IMR-90 (cell line): ENCODE measurements around the gene CNST. TPM values are rescaled to one million over a fixed set of nuclear protein-coding genes. Genes with fewer than 3 reads are reported as not detected.

Source experiments
- ATAC-seq: fragments of 200-7000 bp; cut with Tn5 transposase; 2 replicates; pipeline ENCODE4 v1.9.1; 2020; ENCODE audit warnings: low read depth, mild to moderate bottlenecking, moderate library complexity
- BruUV-seq: library from RNA; stranded (reverse); fragments of 400-500 nt; replicated peaks from 2 replicates; lab custom pipeline; 2021; lab: Mats Ljungman, UMichigan
- CTCF ChIA-PET: fragments of 300-600 bp; formaldehyde crosslinking; extraction: SDS; loops from one replicate; lab custom pipeline; 2021; ENCODE audit warnings: antibody characterized with exemption; lab: Yijun Ruan, JAX
- POLR2A ChIA-PET: fragments of 300-600 bp; sonication (Branson Sonifier 250); formaldehyde crosslinking; loops from one replicate; lab custom pipeline; 2022; ENCODE audit warnings: antibody characterized with exemption; ENCODE audit not compliant: unreplicated experiment; lab: Charles Lee
- DNase-seq: peaks from one replicate; pipeline ENCODE4 v3.0.0; 2013
- H2AFZ ChIP-seq: replicated peaks from 2 replicates; pipeline ENCODE3; 2013; ENCODE audit warnings: low read length, mild to moderate bottlenecking; ENCODE audit not compliant: poor library complexity
- H2AK5ac ChIP-seq: 2 replicates; pipeline ENCODE4 v1.6.1; 2013; ENCODE audit warnings: low read depth, low read length, inconsistent platforms
- H2AK9ac ChIP-seq: replicated peaks from 2 replicates; pipeline ENCODE3; 2013; ENCODE audit warnings: mild to moderate bottlenecking, low read depth, low read length, moderate library complexity; ENCODE audit not compliant: poor library complexity
- H2BK120ac ChIP-seq: 2 replicates; pipeline ENCODE4 v1.6.1; 2013; ENCODE audit warnings: low read depth, low read length, inconsistent platforms
- H2BK15ac ChIP-seq: 3 replicates; pipeline ENCODE4 v1.6.1; 2013; ENCODE audit warnings: low read depth, low read length, inconsistent platforms
- H2BK20ac ChIP-seq: 2 replicates; pipeline ENCODE4 v1.6.1; 2013; ENCODE audit warnings: low read depth, mild to moderate bottlenecking, inconsistent platforms, low read length, moderate library complexity
- H2BK5ac ChIP-seq: 2 replicates; pipeline ENCODE4 v1.6.1; 2013; ENCODE audit warnings: mild to moderate bottlenecking, low read depth, low read length, inconsistent platforms; ENCODE audit not compliant: poor library complexity, severe bottlenecking
- H3K14ac ChIP-seq: replicated peaks from 2 replicates; pipeline ENCODE4 v1.6.1; 2013; ENCODE audit warnings: low read depth, low read length, inconsistent platforms
- H3K18ac ChIP-seq: 2 replicates; pipeline ENCODE4 v1.6.1; 2013; ENCODE audit warnings: low read depth, low read length, control low read depth
- H3K23ac ChIP-seq: 2 replicates; pipeline ENCODE4 v1.6.1; 2013; ENCODE audit warnings: low read depth, low read length, inconsistent platforms
- H3K27ac ChIP-seq: 2 replicates; pipeline ENCODE4 v1.5.1; 2013; ENCODE audit warnings: mild to moderate bottlenecking, control low read depth, low read length; ENCODE audit not compliant: insufficient read depth
- H3K27me3 ChIP-seq: 2 replicates; pipeline ENCODE4 v1.6.1; 2013; ENCODE audit warnings: low read length; ENCODE audit not compliant: control insufficient read depth, insufficient read depth
- H3K36me3 ChIP-seq: 2 replicates; pipeline ENCODE4 v1.6.1; 2013; ENCODE audit warnings: low read length, mixed read lengths; ENCODE audit not compliant: control insufficient read depth, insufficient read depth
- H3K4ac ChIP-seq: 2 replicates; pipeline ENCODE4 v1.6.1; 2013; ENCODE audit warnings: low read depth, low read length, inconsistent platforms
- H3K4me1 ChIP-seq: 2 replicates; pipeline ENCODE4 v1.6.1; 2013; ENCODE audit warnings: low read length, mixed read lengths; ENCODE audit not compliant: control insufficient read depth, insufficient read depth
- H3K4me2 ChIP-seq: 2 replicates; pipeline ENCODE4 v1.6.1; 2013; ENCODE audit warnings: low read depth, mild to moderate bottlenecking, control low read depth, low read length, moderate library complexity
- H3K4me3 ChIP-seq: 2 replicates; pipeline ENCODE4 v1.5.1; 2013; ENCODE audit warnings: low read depth, mild to moderate bottlenecking, control low read depth, low read length, moderate library complexity; ENCODE audit not compliant: insufficient read depth
- H3K56ac ChIP-seq: 2 replicates; pipeline ENCODE4 v1.6.1; 2013; ENCODE audit warnings: low read length, inconsistent platforms; ENCODE audit not compliant: insufficient read depth; ENCODE audit errors: extremely low read depth
- H3K79me1 ChIP-seq, 2 experiments: 2 replicates each; pipeline ENCODE4 v1.6.1; 2013; ENCODE audit warnings: low read length in 2 of 2, inconsistent platforms in 1 of 2, low read depth in 1 of 2
- H3K9ac ChIP-seq: 2 replicates; pipeline ENCODE4 v1.6.1; 2013; ENCODE audit warnings: low read depth, low read length, control low read depth
- H3K9me1 ChIP-seq: 2 replicates; pipeline ENCODE4 v1.6.1; 2013; ENCODE audit warnings: low read length, inconsistent platforms; ENCODE audit not compliant: insufficient read depth
- H3K9me3 ChIP-seq: 2 replicates; pipeline ENCODE4 v1.6.1; 2013; ENCODE audit warnings: low read length; ENCODE audit not compliant: control insufficient read depth, insufficient read depth
- H4K20me1 ChIP-seq: 2 replicates; pipeline ENCODE4 v1.6.1; 2013; ENCODE audit warnings: low read length, inconsistent platforms; ENCODE audit not compliant: insufficient read depth
- H4K5ac ChIP-seq: 2 replicates; pipeline ENCODE4 v1.6.1; 2013; ENCODE audit warnings: mild to moderate bottlenecking, low read depth, low read length, control low read depth
- H4K8ac ChIP-seq, 2 experiments: 2 replicates each; pipeline ENCODE4 v1.6.1; 2013; ENCODE audit warnings: low read depth in 2 of 2, low read length in 2 of 2, control low read depth in 1 of 2, inconsistent platforms in 1 of 2
- H4K91ac ChIP-seq: 2 replicates; pipeline ENCODE4 v1.6.1; 2013; ENCODE audit warnings: low read depth, low read length, inconsistent platforms; ENCODE audit not compliant: insufficient read depth
- BHLHE40 ChIP-seq: fragments of 150-350 bp; IDR thresholded peaks from 2 replicates; pipeline ENCODE4 v1.6.1; 2016; ENCODE audit warnings: mild to moderate bottlenecking, low read depth, low read length
- CHD1 ChIP-seq: IDR thresholded peaks from 2 replicates; pipeline ENCODE4 v1.6.1; 2012; ENCODE audit warnings: low read depth, low read length, improper control_type of control experiment
- ELK1 ChIP-seq: fragments of 150-350 bp; IDR thresholded peaks from 2 replicates; pipeline ENCODE4 v1.6.1; 2016; ENCODE audit warnings: low read depth, mild to moderate bottlenecking, low read length, moderate library complexity, borderline replicate concordance
- MAFK ChIP-seq: IDR thresholded peaks from 2 replicates; pipeline ENCODE4 v1.6.1; 2012; ENCODE audit warnings: low read depth, low read length, improper control_type of control experiment
- MAZ ChIP-seq: IDR thresholded peaks from 2 replicates; pipeline ENCODE4 v1.6.1; 2012; ENCODE audit warnings: low read depth, mild to moderate bottlenecking, low read length, improper control_type of control experiment, moderate library complexity, borderline replicate concordance
- MXI1 ChIP-seq: IDR thresholded peaks from 2 replicates; pipeline ENCODE4 v1.6.1; 2012; ENCODE audit warnings: low read depth, mild to moderate bottlenecking, low read length, moderate library complexity, borderline replicate concordance
- POLR2A ChIP-seq: IDR thresholded peaks from 2 replicates; pipeline ENCODE4 v1.6.1; 2012; ENCODE audit warnings: mild to moderate bottlenecking, low read depth, low read length
- RAD21 ChIP-seq: IDR thresholded peaks from 2 replicates; pipeline ENCODE4 v1.6.1; 2012; ENCODE audit warnings: low read length, improper control_type of control experiment
- RFX5 ChIP-seq: IDR thresholded peaks from 2 replicates; pipeline ENCODE4 v1.8.0; 2012; ENCODE audit warnings: low read depth, mild to moderate bottlenecking, low read length, moderate library complexity
- WGBS, 2 experiments: methylation state at CpG; one replicate each; pipeline versions ENCODE4 v1.1.5 to v1.1.7; 2013; ENCODE audit warnings: missing lambda C conversion rate in 2 of 2; ENCODE audit not compliant: insufficient read length in 1 of 2; ENCODE audit errors: extremely low coverage in 2 of 2; 5-methylcytosine and 5-hydroxymethylcytosine counted together
- dilution Hi-C: fragments of 300-500 bp; cut with HindIII; formaldehyde crosslinking; loops from one replicate; pipeline ENCODE4 v1.14.3; 2018; ENCODE audit warnings: low sequenced_read_pairs; ENCODE audit not compliant: unreplicated experiment
- in situ Hi-C: fragments of 300-500 bp; cut with MboI; formaldehyde crosslinking; loops from 3 replicates; pipeline ENCODE4 v1.14.3; 2019; ENCODE audit warnings: low sequenced_read_pairs, inconsistent platforms, mixed read lengths
- intact Hi-C: fragments of 100-400 bp; cut with micrococcal nuclease; formaldehyde crosslinking; loops from 2 replicates; pipeline ENCODE4 v1.10.0; 2022
- polyA plus RNA-seq, 3 experiments: library from polyadenylated mRNA; depleted of rRNA; stranded (reverse); fragments of >200 nt; gene quantifications; 2 replicates each; pipeline ENCODE4 v1.2.3, GENCODE V29; 2012; ENCODE audit warnings: low replicate concordance in 1 of 3
- total RNA-seq: library from RNA; depleted of rRNA; stranded (reverse); fragments of >200 nt; gene quantifications from 2 replicates; pipeline ENCODE4 v1.2.3, GENCODE V29; 2012

The CNST gene
- total and polyA plus RNA-seq, 2 of the 4 experiments (the other 2 are of a cell fraction), result 15.4 to 25.5 TPM

DNA sequence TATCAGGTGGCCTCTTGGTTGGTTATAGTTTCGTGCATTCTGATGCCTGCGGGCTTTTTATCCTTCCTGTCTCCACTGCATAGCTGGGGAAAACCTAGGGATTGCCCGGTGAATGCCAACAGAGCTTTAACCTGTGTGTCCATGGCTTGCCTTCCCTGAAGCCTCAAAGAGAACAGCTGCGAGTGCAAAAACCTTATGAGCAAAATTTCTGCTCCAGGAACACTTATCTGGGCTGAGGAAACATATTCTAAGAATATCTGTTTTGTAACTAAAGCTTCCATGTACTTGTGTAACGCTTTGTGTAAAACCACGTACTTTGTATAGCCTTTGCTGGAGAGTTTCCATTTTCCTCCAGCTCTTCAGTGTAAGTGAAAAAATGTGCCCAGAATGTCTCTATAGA lies 7.2 kb downstream of the CNST start:
- no peak overlapping the region for H2BK120ac ChIP-seq
- intact Hi-C loops (no loop called here), in situ Hi-C loops (loop anchor here (5.0 kb wide), 1 partner anchor 54 kb away; no protein-coding TSS in a partner anchor), dilution Hi-C loops (no loop called here)
- no peak overlapping the region for H3K27ac ChIP-seq
- DNase-seq, result no peak
- no peak overlapping the region for H4K8ac ChIP-seq
- H3K14ac ChIP-seq, result no peak overlapping the region
- WGBS, 2 experiments, result no CpG with 5 or more reads among the region's 6 CpGs
- H2BK20ac ChIP-seq, result no peak overlapping the region
- no peak overlapping the region for H3K4me2 ChIP-seq
- H3K27me3 ChIP-seq, result no peaks in the 10 kb centered on the region
- no TSS peak for BruUV-seq
- H4K20me1 ChIP-seq, result peaks cover 2% of the 10 kb centered on the region; the same call in 1 of the 2 replicates
- H2AK9ac ChIP-seq, result no peak overlapping the region
- H2BK5ac ChIP-seq, result no peak overlapping the region
- TF ChIP-seq POLR2A (no peak), MXI1 (no peak), CHD1 (no peak), RAD21 (no peak), MAFK (no peak), MAZ (no peak), RFX5 (no peak), ELK1 (no peak), BHLHE40 (no peak)
- peaks cover 21 to 61% of the 10 kb centered on the region in 2 experiments; a peak in 3 of 4 replicates for H3K79me1 ChIP-seq
- ChIA-PET POLR2A (no interaction called here), CTCF (interaction anchor here (0.6 to 0.9 kb wide), 2 partner anchors 28 to 126 kb away, joined by 3 to 4 read pairs; no protein-coding TSS in a partner anchor)
- H3K4ac ChIP-seq, result no peak overlapping the region
- no peak overlapping the region for H3K18ac ChIP-seq
- H3K4me1 ChIP-seq, result peaks cover 10% of the 10 kb centered on the region
- no peak overlapping the region for H3K56ac ChIP-seq
- no peak overlapping the region for H3K9ac ChIP-seq
- H2BK15ac ChIP-seq, result no peak overlapping the region
- H2AFZ ChIP-seq, result no peak overlapping the region
- no peak for ATAC-seq
- H3K9me1 ChIP-seq, result peaks cover 5% of the 10 kb centered on the region
- no peaks in the 10 kb centered on the region for H3K36me3 ChIP-seq
- H3K23ac ChIP-seq, result no peak overlapping the region
- no peak overlapping the region for H4K91ac ChIP-seq
- no peak overlapping the region for H4K5ac ChIP-seq
- no peak overlapping the region for H3K4me3 ChIP-seq
- no peak overlapping the region for H2AK5ac ChIP-seq
- H3K9me3 ChIP-seq, result no peaks in the 10 kb centered on the region
